Heart right ventricle (tissue), 16 donors: ENCODE results near the gene S1PR2. TPM values are rescaled to one million over a fixed set of nuclear protein-coding genes. Genes with fewer than 3 reads are reported as not detected.

Experiments
- ATAC-seq, 8 donors: fragments of 200-7000 bp; cut with Tn5 transposase; one replicate each; pipeline ENCODE4 v1.9.1; 2020; ENCODE audit warnings: mild to moderate bottlenecking in 8 of 8, moderate library complexity in 8 of 8, moderate number of reproducible peaks in 1 of 8
- DNase-seq, 2 donors: peaks; one replicate each; pipeline ENCODE4 v3.0.0-alpha.2; 2020
- H3K27ac ChIP-seq, 10 donors: fragments of 200-600 bp; sonication (generic) in 2 of 10; one replicate each; pipeline versions ENCODE4 v1.5.0 to v1.8.0; 2020 to 2022; ENCODE audit warnings: mild to moderate bottlenecking in 3 of 10
- H3K27me3 ChIP-seq, 7 donors: fragments of 200-600 bp; one replicate each; pipeline ENCODE4 v1.8.0; 2021 to 2022; ENCODE audit warnings: mild to moderate bottlenecking in 2 of 7
- H3K36me3 ChIP-seq, 9 donors: fragments of 200-600 bp; sonication (generic) in 1 of 9; one replicate each; pipeline versions ENCODE4 v1.5.0 to v1.8.0; 2020 to 2022; ENCODE audit warnings: mild to moderate bottlenecking in 2 of 9
- H3K4me1 ChIP-seq, 9 donors: fragments of 200-600 bp; sonication (generic) in 1 of 9; one replicate each; pipeline versions ENCODE4 v1.5.0 to v1.8.0; 2020 to 2022; ENCODE audit warnings: mild to moderate bottlenecking in 4 of 9
- H3K4me3 ChIP-seq, 10 donors: fragments of 200-600 bp; sonication (generic) in 2 of 10; one replicate each; pipeline versions ENCODE4 v1.5.0 to v1.8.0; 2020 to 2022; ENCODE audit warnings: mild to moderate bottlenecking in 7 of 10, moderate library complexity in 2 of 10
- H3K9me3 ChIP-seq, 11 donors: fragments of 200-600 bp in 10 of 11; sonication (generic) in 2 of 11; one replicate each; pipeline versions ENCODE4 v1.5.0 to v1.8.0; 2013 to 2022; ENCODE audit warnings: mild to moderate bottlenecking in 2 of 11, control low read depth in 1 of 11, moderate library complexity in 1 of 11
- CTCF ChIP-seq, 9 donors: fragments of 200-600 bp; sonication (generic) in 2 of 9; IDR thresholded peaks; one replicate each; pipeline versions ENCODE4 v1.5.0 to v1.8.0; 2021 to 2022; ENCODE audit warnings: antibody characterized with exemption in 9 of 9, mild to moderate bottlenecking in 5 of 9, moderate library complexity in 1 of 9
- WGBS, 2 donors: extraction: QIAGEN DNeasy Blood & Tissue Kit; methylation state at CpG; one replicate each; pipeline ENCODE4 v1.1.7; 2013; ENCODE audit warnings: inconsistent platforms in 1 of 2; 5-methylcytosine and 5-hydroxymethylcytosine counted together
- intact Hi-C, 10 donors: fragments of 100-400 bp; cut with DNase I; formaldehyde crosslinking; loops; one replicate each; pipeline versions ENCODE4 v1.11.1 to v1.14.2; 2022
- long read RNA-seq, 3 donors: library from polyadenylated mRNA; unstranded; transcript quantifications; one replicate each; pipeline ENCODE4 v2.0.0, GENCODE V29; 2020 to 2021
- polyA plus RNA-seq, 2 donors: library from polyadenylated mRNA; stranded (reverse); fragments of 200-250 nt; gene quantifications; one replicate each; pipeline ENCODE4 v1.2.3, GENCODE V29; 2013
- total RNA-seq, 10 donors: library from RNA; stranded (reverse); fragmentation: NEBNext Ultra II Directional in 3 of 10; extraction: Animal tissue kit (Norgen Biotek cat#: 25700) in 3 of 10; gene quantifications; one replicate each; pipeline versions ENCODE4 v1.2.1 to v1.2.4, GENCODE V29; 2021 to 2023
- donor health status: Arrhythmogenic right ventricular cardiomyopathy.
- donor health status: ischemic (EF 13 %, LVEDD 7.1; RV severe dilation, severe dysfunction).
- donor health status: healthy with polysubstance abuse.
- donor health status: DM: no; HTN: yes; CAD: no.
- donor health status: DM: no; HTN: no; CAD: no.
- donor health status: ischemic (EF 25% LVEDD 6.9; RV normal size, moderate dysfunction).
- donor health status: ischemic (EF 25% LVEDD 5.7; RV mildly dilated, moderate dysfunction).
- donor health status: healthy.
- donor health status: DM: yes; HTN: yes; CAD: no.
- donor health status: Ischemic cardiomyopathy.
- donor health status: ischemic (EF 35%, LVEDD 5.7; RV mildly dilated, moderate dysfunction).
- donor health status: nonischemic (EF 11% LVEDD 7.7; RV severe dilation, severe dysfunction).
- donor health status: DM: yes; HTN: yes; CAD: no.
- donor health status: PGD.
- donor health status: ischemic (EF 29% LVEDD 5.4; RV normal size, mild dysfunction).
- donor health status: nonischemic (EF 23%, LVEDD 6.1; RV moderate dilation, normal function).

Gene S1PR2, protein sequence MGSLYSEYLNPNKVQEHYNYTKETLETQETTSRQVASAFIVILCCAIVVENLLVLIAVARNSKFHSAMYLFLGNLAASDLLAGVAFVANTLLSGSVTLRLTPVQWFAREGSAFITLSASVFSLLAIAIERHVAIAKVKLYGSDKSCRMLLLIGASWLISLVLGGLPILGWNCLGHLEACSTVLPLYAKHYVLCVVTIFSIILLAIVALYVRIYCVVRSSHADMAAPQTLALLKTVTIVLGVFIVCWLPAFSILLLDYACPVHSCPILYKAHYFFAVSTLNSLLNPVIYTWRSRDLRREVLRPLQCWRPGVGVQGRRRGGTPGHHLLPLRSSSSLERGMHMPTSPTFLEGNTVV
- total RNA-seq (10 to 100 TPM in 1 of 10 donors, 1 to 10 TPM in 9; 1.8 to 12.2 (median 3.3) TPM), polyA plus RNA-seq (1 to 10 TPM; 1.8 to 4.8 TPM)
- long read RNA-seq, donor 1: 0 reads
- long read RNA-seq, donor 2, partial matches to known transcripts: 0 of 3 reads
- long read RNA-seq, donor 2, other reads (novel, unspliced or antisense): 3 of 3 reads
- long read RNA-seq, donor 3, partial matches to known transcripts: 0 of 13 reads
- long read RNA-seq, donor 3, other reads (novel, unspliced or antisense): 13 of 13 reads

DNA sequence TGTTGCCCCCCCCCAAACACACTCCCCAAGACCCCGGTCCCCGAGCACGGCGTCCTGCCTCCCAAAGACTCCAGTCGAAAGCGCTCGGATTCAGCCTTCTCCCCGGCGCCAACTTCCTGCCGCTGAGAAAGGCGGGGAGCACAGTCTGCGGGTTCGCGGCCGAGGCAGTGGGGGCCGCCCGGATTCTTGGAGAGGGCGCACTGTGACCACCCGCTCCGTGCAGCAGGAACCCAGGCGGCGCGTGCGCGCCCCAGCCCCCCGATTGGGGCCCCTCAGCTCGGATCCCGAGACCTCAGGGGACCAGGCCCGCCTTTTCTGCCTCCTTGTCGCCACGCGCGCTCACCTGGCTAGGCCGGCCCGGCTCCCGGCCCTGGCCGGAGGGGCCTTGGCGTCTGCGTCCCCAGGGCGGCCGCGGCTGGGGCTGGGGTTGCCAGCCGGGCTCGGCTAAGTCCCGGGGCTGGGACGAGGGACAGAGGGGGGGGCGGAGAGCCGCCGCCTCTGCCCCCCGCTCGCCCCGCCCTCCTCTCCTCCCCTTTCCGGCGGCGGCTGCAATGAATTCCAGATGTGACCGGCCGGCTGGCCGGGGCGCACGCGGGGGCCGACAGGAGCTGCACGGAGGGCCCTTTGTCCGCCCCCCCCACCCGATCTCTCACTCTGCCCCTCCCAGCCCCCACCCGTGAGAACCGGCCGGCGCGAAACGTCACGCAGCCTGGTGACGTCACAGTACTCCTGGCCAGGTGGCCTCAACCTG, at the start of gene S1PR2:
Gene S1PR2 (minus strand): TSS at position 471 of the 751 bp plus-strand sequence. CDS start 6,426 bp downstream, outside the sequence.
- peaks cover 0 to 7% (median 0%) of the 10 kb centered on the region in 7 donors for H3K27me3 ChIP-seq

DNA sequence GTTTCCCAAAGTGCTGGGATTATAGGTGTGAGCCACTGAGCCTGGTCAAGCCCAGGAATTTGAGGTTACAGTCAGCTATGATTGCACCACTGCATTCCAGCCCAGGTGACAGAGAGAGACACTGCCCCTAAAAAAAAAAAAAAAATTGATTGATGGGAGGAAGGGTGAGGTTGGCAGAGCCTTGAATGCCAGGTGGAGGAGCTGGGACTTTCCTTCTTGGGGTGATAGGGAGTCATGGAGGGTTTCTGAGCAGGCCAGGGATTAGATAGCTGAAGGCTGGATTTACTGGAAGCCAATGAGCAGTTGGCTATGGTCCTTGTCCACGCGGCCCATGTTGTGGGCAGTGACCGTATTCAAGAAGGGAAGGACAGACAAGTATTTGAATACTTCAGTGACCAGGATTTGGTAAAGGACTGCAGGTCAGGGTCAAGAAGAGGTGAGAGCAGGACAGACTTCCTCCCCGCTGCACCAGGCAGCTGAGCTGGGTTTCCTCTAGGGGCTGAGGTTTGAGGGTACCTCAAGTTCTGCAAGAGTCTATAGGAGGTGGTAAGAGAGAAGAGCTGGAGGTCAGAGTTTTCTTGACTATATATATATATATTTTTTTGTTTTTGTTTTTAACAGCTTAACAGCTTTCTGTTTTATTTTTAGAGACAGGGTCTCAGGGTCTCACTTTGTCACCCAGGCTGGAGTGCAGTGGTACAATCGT, 48.8 kb upstream of the S1PR2 start:
- WGBS, 2 donors: 84 to 86% methylated on average over 5 of the region's 5 CpGs
- DNase-seq (no peak), ATAC-seq (no peak)
- H3K36me3 ChIP-seq: peaks cover 0 to 100% (median 17%) of the 10 kb centered on the region in 9 donors
- H3K9me3 ChIP-seq: no peaks in the 10 kb centered on the region
- no peak overlapping the region for H3K4me3 ChIP-seq
- H3K27me3 ChIP-seq: no peaks in the 10 kb centered on the region
- no peak for TF ChIP-seq CTCF (IDR thresholded peaks at IDR 0.05)
- no peak overlapping the region for H3K27ac ChIP-seq
- intact Hi-C loops: loop anchor here in 2 of 10 donors (10.0 kb wide), 1 partner anchor 55 kb away; the partner anchor contains the start of genes ICAM3 (in 2 of the 2) and RAVER1 (in 2 of the 2)
- peaks cover 0 to 29% (median 0%) of the 10 kb centered on the region in 9 donors for H3K4me1 ChIP-seq

More for the DNA sequence above, at the start of gene S1PR2:
- peak in 1 of 9 donors; percentile 18 for TF ChIP-seq CTCF (IDR thresholded peaks at IDR 0.05)
- Histone ChIP-seq H3K27ac (peak within 1 kb of the TSS; percentile 81 to 99 (median 94)), H3K36me3 (no peaks in the 10 kb centered on the region), H3K9me3 (no peaks in the 10 kb centered on the region), H3K4me1 (peaks cover 8 to 65% (median 54%) of the 10 kb centered on the region in 9 donors), H3K4me3 (peak within 1 kb of the TSS; percentile 70 to 99 (median 94))
- 0% methylated on average over 64 to 73 of the region's 73 CpGs for WGBS, 2 donors
- peak; percentile 86 to 87 for DNase-seq
- intact Hi-C loops: loop anchor here in 2 of 10 donors (2.0 to 10.0 kb wide), 3 partner anchors 20 to 116 kb away; partner anchors contain the start of genes DNMT1 (in 1 of the 2), EIF3G (in 1 of the 2) and P2RY11 (in 1 of the 2)
- peak; percentile 59 to 84 (median 72) for ATAC-seq

- Histone ChIP-seq H3K9me3 (no peaks in the 10 kb centered on the region), H3K4me1 (peaks cover 0 to 37% (median 0%) of the 10 kb centered on the region in 9 donors), H3K36me3 (peaks cover 0 to 100% (median 8%) of the 10 kb centered on the region in 9 donors), H3K4me3 (no peak overlapping the region), H3K27me3 (no peaks in the 10 kb centered on the region), H3K27ac (no peak overlapping the region)
- intact Hi-C loops: loop anchor here in 2 of 10 donors (10.0 kb wide), 1 partner anchor 56 kb away; the partner anchor contains the start of genes ICAM3 (in 2 of the 2) and RAVER1 (in 2 of the 2)
- TF ChIP-seq CTCF (IDR thresholded peaks at IDR 0.05): no peak
- no peak for DNase-seq
- whole genome bisulfite sequencing, 2 donors: 94 to 96% methylated on average over 1 of the region's 1 CpG
- ATAC-seq: no peak
These were observed 47.8 kb upstream of the S1PR2 start for GRCh38 chr19:10278935-10279334.
